Natural killer cell (primary cell): ENCODE results near the gene ARL2BP. TPM values are rescaled to one million over a fixed set of nuclear protein-coding genes. Genes with fewer than 3 reads are reported as not detected.

ENCODE experiments used
- ATAC-seq, 3 donors: fragments of 150-1000 bp in 2 of 3; fragments of 200-7000 bp in 1 of 3; cut with Tn5 transposase; 1 replicate in 1 of 3; 2 replicates in 2 of 3; pipeline ENCODE4 v1.10.0; 2021; ENCODE audit warnings: mild to moderate bottlenecking in 2 of 3, moderate library complexity in 2 of 3
- DNase-seq, 2 donors: peaks; one replicate each; pipeline versions ENCODE4 v3.0.0 to v3.0.0-alpha.2; 2013 to 2021; ENCODE audit warnings: mixed read lengths in 1 of 2
- H3K27ac ChIP-seq: one replicate; pipeline ENCODE4 v1.5.1; 2013; ENCODE audit warnings: mild to moderate bottlenecking, low read length
- H3K27me3 ChIP-seq: one replicate; pipeline ENCODE4 v1.6.1; 2013; ENCODE audit warnings: low read length; ENCODE audit not compliant: control insufficient read depth, insufficient read depth
- H3K36me3 ChIP-seq: one replicate; pipeline ENCODE4 v1.6.1; 2013; ENCODE audit warnings: low read length; ENCODE audit not compliant: control insufficient read depth, insufficient read depth
- H3K4me1 ChIP-seq: one replicate; pipeline ENCODE4 v1.6.1; 2013; ENCODE audit warnings: low read length; ENCODE audit not compliant: control insufficient read depth, insufficient read depth
- H3K4me3 ChIP-seq: one replicate; pipeline ENCODE4 v1.5.1; 2013; ENCODE audit warnings: low read length
- H3K9me3 ChIP-seq: one replicate; pipeline ENCODE4 v1.6.1; 2013; ENCODE audit warnings: low read length; ENCODE audit not compliant: control insufficient read depth, insufficient read depth
- H3K27ac Mint-ChIP-seq, 2 donors: one replicate each; pipeline ENCODE4 v1.8.0; 2022; ENCODE audit warnings: mild to moderate bottlenecking in 2 of 2, mixed read lengths in 2 of 2, moderate library complexity in 1 of 2
- H3K27me3 Mint-ChIP-seq, 2 donors: one replicate each; pipeline ENCODE4 v1.8.0; 2022; ENCODE audit warnings: low read depth in 2 of 2, mixed read lengths in 2 of 2
- H3K36me3 Mint-ChIP-seq: one replicate; pipeline ENCODE4 v1.8.0; 2022; ENCODE audit warnings: mixed read lengths
- H3K4me1 Mint-ChIP-seq, 2 donors: one replicate each; pipeline ENCODE4 v1.8.0; 2022; ENCODE audit warnings: mixed read lengths in 2 of 2
- H3K4me3 Mint-ChIP-seq: one replicate; pipeline ENCODE4 v1.8.0; 2022; ENCODE audit warnings: mild to moderate bottlenecking, moderate library complexity, mixed read lengths
- H3K9me3 Mint-ChIP-seq, 2 donors: one replicate each; pipeline ENCODE4 v1.8.0; 2022; ENCODE audit warnings: mixed read lengths in 2 of 2
- CTCF ChIP-seq: fragments of 200-600 bp; IDR thresholded peaks from one replicate; pipeline ENCODE4 v1.8.0; 2022; ENCODE audit warnings: antibody characterized with exemption
- WGBS: methylation state at CpG from one replicate; pipeline ENCODE4 v1.1.7; 2013; ENCODE audit warnings: missing lambda C conversion rate; ENCODE audit not compliant: insufficient coverage; 5-methylcytosine and 5-hydroxymethylcytosine counted together
- intact Hi-C: fragments of 100-400 bp; cut with micrococcal nuclease; formaldehyde crosslinking; loops from one replicate; pipeline ENCODE4 v1.14.2; 2022
- total RNA-seq, 4 donors: library from RNA; stranded (reverse); fragments of 120-200 nt in 1 of 4; gene quantifications; one replicate each; pipeline versions ENCODE4 v1.2.3 to v1.2.4, GENCODE V29; 2013 to 2022

ARL2BP gene
- total RNA-seq, 3 donors from 2014 or later (not counting 1 experiment from before 2014, with no cell fraction given) = 36.5 to 44.4 (median 43.7) TPM

GRCh38 chr16:57264381-57264780, 19.3 kb downstream of the ARL2BP start:
- Histone ChIP-seq H3K27ac (no peak overlapping the region), H3K9me3 (no peaks in the 10 kb centered on the region), H3K4me1 (peaks cover 17% of the 10 kb centered on the region), H3K27me3 (no peaks in the 10 kb centered on the region), H3K4me3 (no peak overlapping the region), H3K36me3 (no peaks in the 10 kb centered on the region)
- no peak for ATAC-seq
- no peak overlapping the region for H3K4me3 Mint-ChIP-seq
- no peaks in the 10 kb centered on the region for H3K36me3 Mint-ChIP-seq
- H3K9me3 Mint-ChIP-seq = no peaks in the 10 kb centered on the region
- intact Hi-C loops = no loop called here
- no peaks in the 10 kb centered on the region for H3K27me3 Mint-ChIP-seq
- H3K27ac Mint-ChIP-seq = no peak overlapping the region
- peaks cover 5% of the 10 kb centered on the region in 2 donors for H3K4me1 Mint-ChIP-seq
- DNase-seq = no peak
- WGBS = 81% methylated on average over 8 of the region's 8 CpGs
- TF ChIP-seq CTCF = no peak

- Mint-ChIP-seq H3K4me3 (no peak overlapping the region), H3K36me3 (no peaks in the 10 kb centered on the region), H3K4me1 (peaks cover 5% of the 10 kb centered on the region in 2 donors), H3K27ac (no peak overlapping the region), H3K9me3 (no peaks in the 10 kb centered on the region), H3K27me3 (no peaks in the 10 kb centered on the region)
- Histone ChIP-seq H3K36me3 (no peaks in the 10 kb centered on the region), H3K4me1 (peaks cover 12% of the 10 kb centered on the region), H3K27me3 (no peaks in the 10 kb centered on the region), H3K27ac (no peak overlapping the region), H3K4me3 (no peak overlapping the region), H3K9me3 (no peaks in the 10 kb centered on the region)
- no peak for TF ChIP-seq CTCF
- DNase-seq = no peak
- no peak for ATAC-seq
- WGBS = 85% methylated on average over 11 of the region's 11 CpGs
- intact Hi-C loops = no loop called here
Observed at GRCh38 chr16:57264950-57265371, 19.9 kb downstream of the ARL2BP start.

GRCh38 chr16:57265850-57266530, 20.9 kb downstream of the ARL2BP start:
- TF ChIP-seq CTCF = no peak
- no peak for DNase-seq
- no peaks in the 10 kb centered on the region for H3K36me3 Mint-ChIP-seq
- H3K4me1 Mint-ChIP-seq = no peaks in the 10 kb centered on the region
- no peaks in the 10 kb centered on the region for H3K9me3 Mint-ChIP-seq
- Histone ChIP-seq H3K27me3 (no peaks in the 10 kb centered on the region), H3K4me3 (no peak overlapping the region), H3K27ac (no peak overlapping the region), H3K36me3 (no peaks in the 10 kb centered on the region), H3K9me3 (no peaks in the 10 kb centered on the region), H3K4me1 (peaks cover 4% of the 10 kb centered on the region)
- H3K27me3 Mint-ChIP-seq = no peaks in the 10 kb centered on the region
- 93% methylated on average over 16 of the region's 16 CpGs for WGBS
- no peak for ATAC-seq
- no peak overlapping the region for H3K4me3 Mint-ChIP-seq
- intact Hi-C loops = no loop called here
- no peak overlapping the region for H3K27ac Mint-ChIP-seq
